H54 (cell line): ENCODE results near the gene RASGRP1.

Source experiments
- DNase-seq: peaks from one replicate; pipeline ENCODE4 v3.0.0; 2011; ENCODE audit warnings: low spot score, mixed read lengths; ENCODE audit not compliant: insufficient read length
- FAIRE-seq: peaks from 3 replicates; lab custom pipeline; 2011; peaks lifted over from hg19 to GRCh38; lab: Jason Lieb, UNC
- POLR2A ChIP-seq: IDR thresholded peaks from 2 replicates; pipeline ENCODE4 v1.6.1; 2011; ENCODE audit warnings: low read depth, mild to moderate bottlenecking, low read length

RASGRP1 gene

GRCh38 chr15:38461066-38461833, 103.4 kb downstream of the RASGRP1 start:
- DNase-seq (no peak), FAIRE-seq (no peak)
- no peak for TF ChIP-seq POLR2A

GRCh38 chr15:38460543-38460942, 104.1 kb downstream of the RASGRP1 start:
- DNase-seq (no peak), FAIRE-seq (no peak)
- TF ChIP-seq POLR2A = no peak

DNA sequence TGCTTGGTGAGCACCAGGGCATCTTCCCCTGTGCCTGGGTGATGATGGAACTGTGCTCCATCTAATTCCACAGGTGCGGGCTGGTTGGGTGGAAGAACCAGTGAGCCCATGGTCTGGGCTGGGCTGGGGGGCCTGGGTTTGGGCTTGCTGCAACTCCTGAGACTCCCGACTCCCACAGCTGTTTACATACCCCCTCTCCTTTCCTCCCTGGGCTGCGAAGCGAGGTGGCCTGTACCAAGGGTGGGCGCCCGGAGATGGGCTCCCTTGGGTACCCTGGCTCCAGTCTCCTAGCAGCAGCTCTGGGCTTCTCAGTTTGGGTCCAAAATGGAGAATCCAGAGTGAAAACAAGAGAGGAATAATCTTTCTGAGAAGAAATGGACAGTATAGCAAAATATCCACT, 105.1 kb downstream of the RASGRP1 start:
- TF ChIP-seq POLR2A = no peak
- DNase-seq (no peak), FAIRE-seq (no peak)

DNA sequence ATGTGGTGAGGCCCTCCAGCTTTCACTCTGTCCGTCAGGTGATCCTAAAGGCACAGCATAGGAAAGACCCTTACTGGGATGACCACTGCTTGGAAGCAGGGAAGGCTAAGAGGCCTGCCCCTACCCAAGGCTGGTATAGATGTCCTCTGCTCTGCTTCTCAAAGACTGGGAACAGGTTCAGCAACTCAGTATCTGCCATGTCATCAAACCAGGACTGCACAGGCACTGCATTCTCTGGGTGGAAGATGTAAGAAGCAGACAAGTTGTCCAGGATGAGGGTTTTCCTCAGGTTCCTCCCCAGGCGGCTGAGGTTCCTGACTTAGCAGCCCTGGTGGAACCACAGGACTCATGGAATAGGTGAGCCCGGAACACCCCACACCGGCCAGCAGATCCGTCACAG, 106.0 kb downstream of the RASGRP1 start:
- peak; percentile 89 for FAIRE-seq
- no peak for DNase-seq
- TF ChIP-seq POLR2A = no peak

- TF ChIP-seq POLR2A = no peak
- DNase-seq (no peak), FAIRE-seq (no peak)
Measured at GRCh38 chr15:38455092-38455491, 109.5 kb downstream of the RASGRP1 start.

GRCh38 chr15:38454696-38455090, 109.9 kb downstream of the RASGRP1 start:
- FAIRE-seq (no peak), DNase-seq (no peak)
- no peak for TF ChIP-seq POLR2A

GRCh38 chr15:38453971-38454695, 110.5 kb downstream of the RASGRP1 start, which contains the start of gene FAM98B:
FAM98B (plus strand) TSS chr15:38454127; CDS start chr15:38454162, 35 bp downstream.
- peak; percentile 72 for FAIRE-seq
- no peak; the same call in 1 of the 2 replicates for TF ChIP-seq POLR2A

GRCh38 chr15:38441130-38441519, 123.5 kb downstream of the RASGRP1 start:
- FAIRE-seq = no peak
- no peak for TF ChIP-seq POLR2A
- no peak for DNase-seq

More at GRCh38 chr15:38453971-38454695, 110.5 kb downstream of the RASGRP1 start, which contains the start of gene FAM98B:
- DNase-seq = peak; percentile 66

DNA sequence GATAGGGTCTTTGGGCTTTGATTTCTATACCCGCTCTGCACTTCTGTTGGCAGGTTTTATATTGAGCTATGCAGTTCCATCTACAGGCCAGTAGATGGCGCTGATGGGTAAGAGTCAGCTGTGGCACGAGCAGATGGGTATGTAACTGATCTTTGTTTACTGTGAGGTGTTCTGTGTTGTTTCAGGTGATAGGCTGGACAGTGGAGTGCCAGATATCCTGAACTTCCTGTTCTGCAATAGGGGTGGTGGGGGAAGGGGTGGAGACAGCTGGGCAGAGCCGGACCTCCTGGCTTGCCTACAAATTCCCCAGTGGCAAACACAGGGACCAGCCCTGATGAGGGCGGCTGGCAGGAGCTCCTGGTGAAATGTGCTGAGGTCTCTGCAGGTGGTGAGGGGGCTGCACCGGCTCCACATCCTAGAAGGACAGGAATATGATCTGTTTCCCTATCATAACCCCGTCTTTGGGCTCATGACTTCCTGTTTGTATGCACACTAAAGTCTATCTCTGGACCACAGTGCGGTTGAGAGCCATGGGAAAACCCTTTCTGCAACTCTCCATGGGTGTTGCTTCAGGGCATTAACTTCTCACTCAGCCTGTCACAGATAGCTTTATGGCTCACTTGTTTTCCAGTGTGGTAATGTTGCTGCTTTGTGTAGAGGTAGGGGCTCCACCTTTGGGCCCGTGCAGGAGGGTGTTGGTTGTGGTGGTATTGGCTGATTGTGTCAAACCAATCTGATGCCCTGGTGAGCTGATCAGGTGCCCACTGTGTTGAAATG, 124.1 kb downstream of the RASGRP1 start:
- FAIRE-seq = peak; percentile 94
- no peak for TF ChIP-seq POLR2A
- DNase-seq = no peak
